Activated CD8-positive, alpha-beta memory T cell treated with anti-CD3 and anti-CD28 coated beads for 4 hours (primary cell): ENCODE results near the gene HARBI1.
A peak's percentile ranks its signal among the peaks of the same experiment; 100 is the strongest.
"Not testable (repeated sequence)": the region's sequence is repeated elsewhere in the genome, so short reads cannot be mapped to it uniquely, and the experiment has no call there.

Source experiments
- DNase-seq, 2 donors: peaks; one replicate each; pipeline ENCODE4 v3.0.0-alpha.2; 2020; ENCODE audit warnings: low read depth in 2 of 2

Gene HARBI1

DNA sequence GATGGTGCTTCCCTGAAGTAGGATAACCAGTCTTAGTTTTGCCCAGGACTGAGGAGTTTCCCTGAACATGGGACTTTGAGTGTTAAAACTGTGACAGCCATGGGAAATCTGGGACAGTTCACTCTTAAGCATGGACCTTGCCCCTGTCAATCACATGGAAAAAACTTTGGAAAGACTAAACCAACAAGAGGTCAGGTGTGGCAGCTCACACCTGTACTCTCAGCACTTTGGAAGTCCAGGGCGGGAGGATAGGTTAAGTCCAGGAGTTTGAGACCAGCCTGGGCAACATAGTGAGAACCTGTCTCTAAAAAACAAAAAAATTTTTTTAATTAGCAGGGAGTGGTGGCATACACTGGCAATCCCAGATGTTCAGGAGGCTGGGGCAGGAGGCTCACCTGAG, 19.9 kb downstream of the HARBI1 start:
- DNase-seq: no peak

DNA sequence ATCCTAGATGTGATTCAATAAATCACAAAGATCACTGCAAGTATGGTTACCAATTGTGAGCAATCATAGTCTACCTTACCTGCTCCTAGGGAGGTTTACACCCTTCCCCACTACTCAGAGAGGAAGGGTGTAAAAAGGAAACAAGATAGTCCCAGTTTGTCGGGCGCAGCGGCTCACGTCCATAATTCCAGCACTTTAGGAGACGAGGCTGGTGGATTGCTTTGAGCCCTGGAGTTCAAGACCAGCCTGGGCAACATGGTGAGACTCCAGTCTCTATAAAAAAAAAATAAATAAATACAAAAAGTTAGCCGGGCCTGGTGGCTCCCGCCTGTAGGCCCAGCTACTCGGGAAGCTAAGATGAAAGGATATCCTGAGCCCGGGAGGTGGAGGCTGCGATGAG, 22.2 kb downstream of the HARBI1 start:
- DNase-seq: no peak

DNA sequence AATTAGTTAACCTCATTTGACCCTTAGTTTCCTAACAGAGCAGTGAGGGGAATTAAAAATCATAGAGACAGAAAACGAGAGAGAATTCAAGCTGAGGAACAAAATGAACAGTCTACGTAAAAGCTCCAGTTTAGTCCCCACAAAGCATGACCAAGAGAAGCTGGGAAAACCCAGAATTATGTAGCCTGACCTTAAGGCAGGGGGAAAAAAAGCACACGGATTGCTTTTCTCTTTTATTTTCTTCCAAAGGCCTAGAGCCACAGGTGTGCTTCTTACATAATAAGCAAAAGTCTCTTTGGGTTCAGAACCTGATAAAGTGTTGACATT, 22.7 kb downstream of the HARBI1 start:
- DNase-seq: no peak

DNA sequence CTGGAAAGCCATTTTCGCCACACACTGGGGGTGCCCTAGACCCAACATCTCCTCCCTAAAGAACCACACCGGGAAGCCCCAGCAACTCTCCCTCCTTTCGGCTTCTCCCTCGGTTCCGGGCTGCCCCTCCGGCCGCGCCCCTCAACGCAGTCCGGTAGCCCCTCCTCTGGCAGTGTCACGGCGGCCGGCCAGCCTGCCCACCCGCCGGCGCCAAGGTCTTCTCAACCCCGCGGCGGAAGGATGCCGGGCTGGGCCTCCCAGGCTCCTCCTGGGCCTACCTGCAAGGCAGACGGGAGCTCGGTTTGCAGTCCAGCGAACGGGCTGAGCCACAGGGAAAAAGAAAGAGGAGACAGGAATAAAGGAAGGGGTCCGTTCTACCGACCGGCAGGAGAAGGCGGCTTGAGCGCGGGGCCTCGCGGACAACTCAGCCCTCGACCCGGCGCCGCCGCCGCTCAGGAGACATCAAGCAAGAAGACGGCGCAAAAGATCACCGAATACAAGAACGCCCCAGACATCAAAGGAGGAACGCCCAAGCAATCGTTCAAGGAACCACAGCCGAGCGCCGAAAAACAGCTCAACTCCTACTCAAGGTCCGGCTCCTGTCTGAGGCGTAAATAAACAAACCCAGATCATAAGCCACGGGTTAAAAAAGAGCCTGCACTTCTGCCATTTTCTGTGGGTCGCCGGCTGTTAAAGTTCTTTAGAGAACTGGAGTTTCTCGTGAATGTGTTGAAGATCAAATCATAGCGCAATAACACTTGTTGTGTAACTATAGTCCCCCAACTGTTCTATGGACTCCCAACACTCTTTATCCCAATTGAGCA, 23.3 kb downstream of the HARBI1 start, which contains the start of gene AMBRA1:
Gene AMBRA1, minus strand, starts transcription at position 474 of the 824 bp plus-strand sequence. CDS start 45,643 bp downstream, outside the sequence.
- DNase-seq: peak; percentile 60 to 63

DNA sequence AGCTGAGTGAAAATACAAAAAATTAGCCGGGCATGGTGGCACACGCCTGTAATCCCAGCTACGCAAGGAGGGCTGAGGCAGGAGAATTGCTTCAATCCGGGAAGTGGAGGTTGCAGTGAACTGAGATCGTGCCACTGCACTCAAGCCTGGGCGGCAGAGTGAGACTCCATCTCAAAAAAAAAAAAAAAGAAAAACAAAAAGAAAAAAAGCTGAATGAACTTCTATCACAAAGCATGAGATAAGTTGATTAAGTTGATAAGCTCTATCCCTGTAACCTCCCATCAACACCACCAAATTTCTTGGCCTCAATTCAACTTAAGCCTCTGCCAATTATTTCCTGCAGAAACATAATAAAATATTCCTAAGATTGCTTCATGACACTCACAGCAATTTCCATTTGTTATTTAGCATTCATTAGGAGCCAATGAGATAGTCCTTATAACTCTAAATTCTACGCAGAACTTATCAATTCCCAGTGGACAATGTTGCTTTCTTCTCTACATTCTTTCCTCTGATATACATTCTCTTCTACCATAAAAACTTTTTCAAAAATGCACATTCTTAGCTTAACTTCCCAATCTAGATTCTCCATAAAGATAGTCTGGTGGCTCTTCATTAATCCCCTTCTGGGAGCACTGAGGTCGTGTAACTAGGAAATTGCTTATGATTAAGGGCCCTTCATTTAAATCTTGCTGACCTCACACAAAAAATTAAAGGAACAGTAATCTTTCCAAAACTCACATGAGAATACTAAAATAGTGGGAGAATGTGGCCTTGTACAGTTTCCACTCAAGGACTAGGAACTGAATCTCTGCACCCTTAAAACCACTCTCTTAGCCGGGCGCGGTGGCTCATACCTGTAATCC, 26.1 kb downstream of the HARBI1 start:
- DNase-seq: no peak

DNA sequence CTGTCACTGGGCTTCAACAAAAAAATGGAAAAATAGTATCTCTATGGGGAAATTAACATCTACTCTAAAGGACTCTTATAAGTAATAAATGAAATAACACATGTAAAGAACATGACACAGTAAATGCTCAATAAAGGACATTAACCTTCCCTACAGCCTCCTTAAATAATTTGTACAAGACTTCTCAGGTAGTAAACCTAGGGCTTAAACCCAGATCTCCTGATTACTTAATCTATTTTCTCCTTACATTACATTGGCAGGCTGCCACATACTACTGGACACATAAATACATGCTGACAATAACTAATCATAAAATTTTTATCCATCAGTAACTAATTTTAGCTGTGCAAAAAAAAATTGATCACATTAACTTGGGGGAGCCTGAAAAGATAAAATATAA, 28.1 kb downstream of the HARBI1 start:
- no peak for DNase-seq

DNA sequence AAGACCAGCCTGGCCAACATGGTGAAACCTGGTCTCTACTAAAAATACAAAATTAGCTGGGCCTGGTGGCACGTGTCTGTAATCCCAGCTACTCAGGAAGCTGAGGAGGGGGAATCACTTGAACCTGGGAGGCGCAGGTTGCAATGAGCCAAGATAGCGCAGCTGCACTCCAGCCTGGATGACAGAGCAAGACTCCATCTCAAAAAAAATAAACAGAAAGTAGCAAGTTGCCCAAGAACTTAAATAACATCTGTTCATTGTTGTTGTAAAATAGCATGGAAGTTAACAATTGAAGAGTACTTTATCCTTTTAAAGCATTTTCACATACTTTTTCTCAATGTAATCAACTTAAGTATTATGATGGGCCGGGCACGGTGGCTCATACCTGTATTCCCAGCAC, 28.9 kb downstream of the HARBI1 start:
- DNase-seq: no peak

DNA sequence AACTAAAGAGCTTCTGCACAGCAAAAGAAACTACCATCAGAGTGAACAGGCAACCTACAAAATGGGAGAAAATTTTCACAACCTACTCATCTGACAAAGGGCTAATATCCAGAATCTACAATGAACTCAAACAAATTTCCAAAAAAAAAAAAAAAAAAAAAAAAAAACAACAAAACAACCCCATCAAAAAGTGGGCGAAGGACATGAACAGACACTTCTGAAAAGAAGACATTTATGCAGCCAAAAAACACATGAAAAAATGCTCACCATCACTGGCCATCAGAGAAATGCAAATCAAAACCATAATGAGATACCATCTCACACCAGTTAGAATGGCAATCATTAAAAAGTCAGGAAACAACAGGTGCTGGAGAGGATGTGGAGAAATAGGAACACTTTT, 33.5 kb downstream of the HARBI1 start:
- not testable (repeated sequence) for DNase-seq

DNA sequence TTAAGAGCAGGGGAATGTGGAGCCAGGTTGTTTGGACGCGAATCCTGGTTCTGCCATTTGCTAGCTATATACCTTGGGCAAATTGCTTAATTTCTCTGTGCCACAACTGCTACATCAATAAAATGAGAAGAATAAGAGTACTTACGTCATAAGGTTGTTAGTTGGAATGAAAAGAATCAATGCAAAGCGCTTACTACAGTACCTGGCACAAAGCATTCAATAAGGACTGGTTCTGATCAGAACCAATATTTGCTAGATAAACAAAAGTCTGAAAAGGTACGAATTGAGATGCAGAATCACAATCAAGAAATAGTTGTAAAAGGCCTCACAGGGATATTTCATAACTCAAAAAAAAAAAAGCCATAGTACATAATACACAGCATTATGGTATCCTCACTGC, 34.4 kb downstream of the HARBI1 start:
- no peak for DNase-seq

DNA sequence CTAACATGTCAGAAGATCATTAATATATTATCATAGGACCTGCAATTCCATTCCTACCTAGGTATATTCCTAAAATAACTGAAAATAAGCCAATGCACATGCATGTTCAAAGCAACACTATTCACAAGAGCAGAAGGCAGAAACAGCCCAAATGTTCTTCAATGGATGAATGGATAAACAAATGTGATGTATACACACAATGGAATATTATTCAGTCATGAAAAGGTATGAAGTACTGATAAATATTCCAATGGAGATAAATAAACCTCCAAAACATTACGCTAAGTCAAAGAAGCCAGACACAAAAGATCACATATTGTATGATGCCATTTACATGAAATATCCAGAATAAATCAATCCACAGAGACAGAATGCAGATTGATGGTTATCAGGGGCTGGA, 40.0 kb downstream of the HARBI1 start:
- no peak for DNase-seq

DNA sequence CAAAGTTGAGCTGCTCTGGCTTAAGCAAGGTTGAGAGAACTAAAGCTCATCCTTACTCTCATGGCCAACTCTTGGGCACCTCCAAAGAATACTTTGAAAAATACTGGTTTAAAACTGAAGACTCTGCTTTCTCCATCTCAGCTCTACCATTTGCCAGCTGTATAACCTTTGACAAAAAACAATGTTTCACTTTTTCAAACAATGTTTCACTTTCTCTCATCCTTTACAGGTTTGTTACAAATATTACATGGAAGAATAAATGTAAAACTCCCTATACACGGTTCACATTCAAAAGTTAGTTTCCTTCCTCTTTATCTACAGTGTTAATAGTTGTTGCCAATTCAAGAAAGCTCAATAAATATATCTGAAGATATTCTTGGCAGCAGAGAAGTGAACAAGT, 42.4 kb downstream of the HARBI1 start:
- no peak for DNase-seq

DNA sequence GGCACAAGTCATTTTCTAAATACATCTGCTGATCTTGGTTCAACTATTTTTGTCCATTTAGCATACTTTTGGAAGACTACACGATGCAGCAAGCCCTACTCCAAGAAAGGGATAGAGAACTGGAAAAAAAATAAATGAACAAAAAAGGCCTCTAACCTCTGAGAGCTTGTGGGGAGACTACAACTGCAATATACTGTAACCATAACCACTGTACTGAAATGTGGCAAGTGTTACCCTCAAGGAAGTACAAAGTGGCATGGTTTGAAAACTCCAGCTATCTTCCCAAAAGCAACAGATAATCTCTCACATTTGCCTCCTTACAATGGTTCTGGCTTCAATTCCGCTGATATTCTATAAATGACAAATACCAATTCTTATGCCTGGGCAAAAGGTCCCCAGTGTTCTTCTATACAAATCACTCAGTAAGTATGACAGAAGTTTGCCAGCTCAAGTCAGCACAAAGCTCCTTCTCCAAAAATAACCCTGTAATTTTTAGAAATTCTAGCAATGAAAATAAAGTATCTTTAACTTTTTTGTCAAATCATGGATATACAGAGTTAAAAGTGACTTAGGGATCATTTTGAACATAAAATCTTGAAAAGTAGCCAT, 46.1 kb downstream of the HARBI1 start:
- DNase-seq: no peak

DNA sequence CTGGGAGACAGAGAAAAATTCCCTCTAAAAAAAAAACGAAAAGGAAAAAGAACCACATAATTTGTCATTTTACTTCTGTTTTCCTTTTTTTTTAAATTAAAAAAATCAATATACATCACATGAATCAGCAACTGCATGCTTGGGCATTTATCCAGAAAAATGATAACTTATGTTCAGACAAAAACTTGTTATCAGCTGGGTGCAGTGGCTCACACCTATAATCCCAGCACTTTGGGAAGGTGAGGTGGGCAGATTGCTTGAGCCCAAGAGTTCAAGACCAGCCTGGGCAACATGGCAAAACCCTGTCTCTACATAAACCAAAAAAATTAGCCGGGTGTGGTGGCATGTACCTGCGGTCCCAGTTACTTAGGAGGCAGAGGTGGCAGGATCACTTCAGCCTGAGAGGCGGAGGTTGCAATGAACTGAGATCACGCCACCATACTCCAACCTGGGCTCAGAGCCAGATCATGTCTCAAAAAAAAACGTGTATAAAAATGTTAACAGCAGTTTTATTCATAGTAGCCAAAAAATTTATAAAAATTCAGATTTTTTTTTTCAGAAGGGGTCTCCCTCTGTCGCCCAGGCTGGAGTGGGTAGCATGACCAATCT, 51.7 kb downstream of the HARBI1 start:
- DNase-seq: no peak

DNA sequence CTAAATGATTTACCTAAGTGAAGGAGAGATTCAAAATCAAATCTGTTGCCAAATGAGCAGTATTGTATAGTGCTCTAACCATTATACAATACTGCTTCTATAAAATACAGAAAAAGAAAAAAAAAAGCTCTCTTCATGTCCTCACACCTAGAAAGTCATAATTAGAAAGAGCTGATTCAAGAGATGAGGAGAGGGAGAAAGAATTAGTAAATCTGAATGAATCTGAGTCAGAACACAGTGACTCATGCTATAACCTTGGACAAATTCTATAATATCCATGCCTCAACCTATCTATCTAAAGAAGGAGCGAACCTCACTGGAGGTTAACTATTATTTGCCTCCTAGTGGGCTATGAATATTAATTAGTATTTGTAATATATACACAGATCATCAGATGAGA, 52.6 kb downstream of the HARBI1 start:
- DNase-seq: no peak

DNA sequence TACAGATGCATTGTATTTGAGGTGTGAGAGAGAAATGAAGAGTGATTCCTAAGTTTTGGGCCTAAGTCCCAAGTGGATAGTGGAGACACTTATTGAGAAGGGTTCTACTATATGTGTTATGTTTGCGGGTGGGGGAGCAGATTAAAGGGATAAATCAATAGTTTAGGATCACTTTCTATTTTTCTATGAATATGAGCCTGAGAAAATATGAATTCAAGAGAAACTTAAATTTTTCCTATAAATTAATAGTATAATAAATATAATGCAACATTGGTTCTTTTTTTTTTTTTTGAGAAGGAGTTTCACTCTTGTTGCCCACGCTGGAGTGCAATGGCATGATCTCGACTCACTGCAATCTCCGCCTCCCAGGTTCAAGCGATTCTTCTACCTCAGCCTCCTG, 54.5 kb downstream of the HARBI1 start:
- no peak for DNase-seq

DNA sequence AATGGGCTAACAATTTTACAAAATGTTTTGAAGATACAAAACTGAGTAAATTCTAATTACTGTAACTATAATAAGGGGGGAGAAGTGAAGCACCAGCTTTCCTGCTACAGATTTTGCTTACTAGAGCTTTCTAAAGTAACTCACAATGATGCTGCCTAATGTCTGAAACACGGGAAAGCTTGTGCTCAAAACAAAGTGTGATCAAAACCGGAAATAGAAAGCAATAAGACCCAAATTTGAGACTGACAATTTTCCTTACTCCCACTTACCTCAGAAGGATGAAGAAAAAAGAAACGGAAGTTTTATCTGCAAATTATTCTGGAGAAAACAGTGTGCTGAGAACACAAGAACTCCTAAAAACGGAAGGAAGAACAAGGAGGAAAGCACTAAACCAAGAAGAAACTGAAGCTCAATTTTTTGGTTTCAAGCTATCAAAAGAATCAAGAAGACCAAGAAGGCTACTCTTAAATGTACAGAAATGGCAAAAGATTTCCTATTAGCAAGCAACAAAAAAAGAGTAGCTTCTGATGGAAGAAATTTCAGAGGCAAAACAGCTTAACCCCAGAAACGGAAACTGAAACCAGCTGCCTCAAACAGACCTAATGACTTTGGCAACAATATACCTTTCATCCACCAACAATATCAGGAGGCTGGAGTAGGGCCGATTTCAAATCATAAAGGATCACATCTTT, 56.6 kb downstream of the HARBI1 start:
- no peak for DNase-seq

DNA sequence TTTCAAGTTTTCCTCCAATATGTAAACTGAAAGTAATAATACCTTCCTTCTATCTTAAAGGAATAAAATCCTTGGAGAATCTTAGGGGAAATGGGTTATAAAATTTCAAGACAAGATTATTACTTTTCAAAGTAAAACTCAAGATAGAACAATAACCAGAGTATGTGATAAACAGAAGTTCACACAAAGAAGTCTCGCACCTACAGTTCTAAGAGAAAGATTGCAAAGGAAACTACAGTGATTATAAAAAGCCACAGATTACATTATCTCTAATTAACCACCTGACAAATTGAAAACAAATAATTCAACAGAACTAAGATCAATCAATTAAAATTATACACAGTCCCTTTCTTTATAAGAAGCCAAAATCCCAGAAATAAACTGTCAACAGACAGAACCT, 57.2 kb downstream of the HARBI1 start:
- DNase-seq: no peak

DNA sequence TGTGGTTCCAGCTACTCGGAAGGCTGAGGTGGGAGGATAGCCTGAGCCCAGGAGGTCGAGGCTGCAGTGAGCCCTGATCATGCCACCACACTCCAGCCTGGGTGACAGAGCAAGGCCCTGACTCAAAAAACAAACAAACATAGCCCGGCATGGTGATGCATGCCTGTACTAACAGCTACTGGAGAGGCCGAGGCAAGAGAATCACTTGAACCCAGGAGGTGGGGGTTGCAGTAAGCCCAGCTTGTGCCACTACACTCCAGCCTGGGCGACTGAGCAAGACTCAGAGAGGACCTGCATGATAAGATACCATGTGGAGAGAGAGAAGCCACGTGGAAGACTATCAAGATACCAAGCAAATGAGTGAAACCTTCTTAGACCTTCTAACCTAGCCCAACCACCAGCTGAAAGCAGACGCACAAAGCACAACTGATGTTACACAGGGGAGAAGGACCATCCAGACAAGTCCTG, 59.3 kb downstream of the HARBI1 start:
- no peak for DNase-seq

DNA sequence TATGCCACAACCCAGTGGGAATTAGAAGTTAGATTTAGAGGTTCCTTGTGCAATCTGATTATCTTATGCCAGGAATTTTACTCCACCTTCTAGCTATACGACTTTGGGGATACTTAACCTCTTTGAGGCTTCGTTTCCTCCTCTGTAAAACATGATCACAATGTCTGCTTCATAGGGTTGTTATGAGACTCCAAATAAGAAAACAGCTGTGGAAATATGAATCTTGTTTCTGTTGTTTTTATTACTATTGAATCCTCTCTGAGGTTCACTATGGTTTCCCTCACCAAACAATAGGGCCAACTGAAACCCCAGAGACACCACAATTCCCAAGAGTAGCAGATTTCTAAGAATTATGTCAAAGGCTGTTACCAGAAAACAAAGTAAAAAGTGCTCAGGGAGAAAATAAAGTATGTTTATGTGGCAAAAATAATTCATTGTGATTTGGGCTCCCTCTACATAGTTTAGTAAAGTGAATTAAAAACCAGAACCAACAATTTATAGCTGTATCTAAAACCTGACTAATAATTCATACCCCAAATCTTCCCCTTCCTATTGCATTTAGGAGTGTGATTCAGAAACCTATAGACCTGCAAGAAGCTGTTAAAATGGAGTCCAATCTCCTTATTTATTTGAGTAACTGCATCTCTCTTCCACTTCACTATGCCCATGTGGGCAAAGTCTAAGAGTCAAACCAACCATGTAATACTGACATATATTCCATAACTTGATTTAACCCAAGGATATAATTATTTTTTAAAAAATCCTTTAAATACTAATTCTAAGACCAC, 61.6 kb downstream of the HARBI1 start:
- no peak for DNase-seq
